ENCODE measurements around the gene KLRC2.
"Not testable (repeated sequence)": the region's sequence is repeated elsewhere in the genome, so short reads cannot be mapped to it uniquely, and the experiment has no call there.

KLRC2 gene

DNA sequence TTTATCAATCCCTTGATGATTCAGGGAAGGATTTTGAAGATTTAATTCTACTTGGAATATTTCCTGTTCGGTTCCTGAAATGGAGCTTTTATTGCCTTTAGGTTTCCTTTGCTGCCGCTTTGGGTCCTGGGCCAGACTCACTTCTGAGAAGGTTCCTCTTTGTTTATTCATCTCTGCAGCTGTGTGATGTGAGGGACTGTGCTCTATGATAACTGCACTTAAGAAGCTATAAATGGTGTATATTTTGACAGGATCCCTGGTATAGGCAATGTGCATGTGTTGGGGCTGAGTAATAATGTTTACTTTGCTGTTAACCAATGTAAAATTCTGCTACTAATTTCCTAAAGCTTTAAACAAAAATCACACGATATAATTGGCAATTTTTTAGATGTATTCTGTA, at the start of gene KLRC2:
TSS of gene KLRC2 (minus strand) at position 195 of the 400 bp plus-strand sequence. CDS start at position 171, 24 bp downstream.
- DNase-seq (ENCODE audit: low read depth in 2 of 2), result not testable (repeated sequence)

DNA sequence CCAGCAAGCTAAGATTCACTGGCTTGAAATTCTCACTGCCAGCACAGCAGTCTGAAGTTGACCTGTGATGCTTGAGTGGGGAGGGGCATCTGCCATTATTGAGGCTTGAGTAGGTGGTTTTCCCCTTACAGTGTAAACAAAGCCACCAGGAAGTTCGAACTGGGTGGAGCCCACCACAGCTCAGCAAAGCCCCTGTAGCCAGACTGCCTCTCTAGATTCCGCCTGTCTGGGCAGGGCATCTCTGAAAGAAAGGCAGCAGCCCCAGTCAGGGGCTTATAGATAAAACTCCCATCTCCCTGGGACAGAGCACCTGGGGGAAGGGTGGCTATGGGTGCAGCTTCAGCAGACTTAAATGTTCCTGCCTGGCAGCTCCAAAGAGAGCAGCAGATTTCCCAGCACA, 46.1 kb upstream of the KLRC2 start:
- not testable (repeated sequence) for DNase-seq (ENCODE audit: low read depth in 2 of 2)

DNA sequence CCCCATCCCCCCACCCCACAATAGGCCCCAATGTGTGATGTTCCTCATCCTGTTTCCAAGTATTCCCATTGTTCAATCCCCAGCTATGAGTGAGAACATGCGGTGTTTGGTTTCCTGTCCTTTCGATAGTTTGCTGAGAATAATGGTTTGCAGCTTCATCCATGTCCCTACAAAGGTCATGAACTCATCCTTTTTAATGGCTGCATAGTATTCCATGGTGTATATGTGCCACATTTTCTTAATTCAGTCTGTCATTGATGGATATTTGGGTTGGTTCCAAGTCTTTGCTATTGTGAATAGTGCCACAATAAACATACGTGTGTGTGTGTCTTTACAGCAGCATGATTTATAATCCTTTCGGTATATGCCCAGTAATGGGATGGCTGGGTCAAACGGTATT, 37.0 kb upstream of the KLRC2 start:
- DNase-seq (ENCODE audit: low read depth in 2 of 2), result not testable (repeated sequence)

DNA sequence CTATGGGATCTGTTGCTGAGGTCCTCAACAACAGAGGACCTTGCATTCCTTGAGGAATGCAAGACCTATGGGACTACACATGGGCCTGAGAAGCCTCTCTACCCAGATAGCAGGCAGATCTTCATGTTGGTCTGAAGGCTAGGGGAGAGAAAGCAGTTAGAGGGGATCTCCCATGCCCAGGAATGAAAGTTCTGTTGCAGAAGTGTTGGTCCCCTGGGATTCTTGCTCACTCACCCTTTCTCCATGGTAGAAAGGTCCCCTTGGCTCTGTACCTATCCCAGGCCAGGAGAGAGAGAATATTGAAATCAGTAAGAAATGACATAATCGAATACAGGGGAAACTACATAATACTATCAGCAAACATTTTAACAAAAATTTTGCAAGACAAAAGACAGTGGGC, 33.9 kb upstream of the KLRC2 start:
- no peak for DNase-seq (ENCODE audit: low read depth in 2 of 2)

DNA sequence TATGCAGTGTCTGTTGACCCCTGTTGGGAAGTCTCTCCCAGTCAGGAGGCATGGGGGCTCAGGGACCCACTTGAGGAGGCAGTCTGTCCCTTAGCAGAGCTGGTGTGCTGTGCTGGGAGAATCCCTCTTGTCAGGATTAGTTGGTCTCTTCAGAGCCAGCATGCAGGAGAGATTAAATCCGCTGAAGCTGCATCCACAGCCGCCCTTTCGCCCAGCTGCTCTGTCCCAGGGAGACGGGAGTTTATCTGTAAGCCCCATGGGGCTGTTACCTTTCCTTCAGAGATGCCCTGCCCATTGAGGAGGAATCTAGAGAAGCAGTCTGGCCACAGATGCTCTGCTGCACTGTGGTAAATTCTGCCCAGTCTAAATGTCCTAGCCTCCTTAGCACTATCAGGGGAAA, 30.5 kb upstream of the KLRC2 start:
- DNase-seq (ENCODE audit: low read depth in 2 of 2), result no peak

DNA sequence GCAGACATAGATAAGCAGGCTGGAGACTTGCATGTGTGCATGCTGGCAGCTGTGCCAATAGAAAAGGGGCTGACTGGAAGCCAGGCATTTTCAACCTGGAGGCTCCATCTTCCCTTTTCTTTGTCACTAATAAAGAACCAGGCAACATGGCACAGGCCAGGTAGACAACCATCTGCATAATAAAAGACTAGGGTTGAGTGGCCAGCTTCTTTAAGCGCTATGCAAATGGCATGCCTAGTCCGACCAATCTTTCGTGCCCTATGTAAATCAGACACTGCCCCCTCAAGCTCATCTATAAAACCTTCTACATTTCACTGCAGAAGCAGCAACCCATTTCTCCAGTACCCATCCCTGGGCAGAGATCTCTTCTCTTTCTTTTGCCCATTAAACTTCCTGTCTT, 21.9 kb upstream of the KLRC2 start:
- no peak for DNase-seq (ENCODE audit: low read depth in 2 of 2)

DNA sequence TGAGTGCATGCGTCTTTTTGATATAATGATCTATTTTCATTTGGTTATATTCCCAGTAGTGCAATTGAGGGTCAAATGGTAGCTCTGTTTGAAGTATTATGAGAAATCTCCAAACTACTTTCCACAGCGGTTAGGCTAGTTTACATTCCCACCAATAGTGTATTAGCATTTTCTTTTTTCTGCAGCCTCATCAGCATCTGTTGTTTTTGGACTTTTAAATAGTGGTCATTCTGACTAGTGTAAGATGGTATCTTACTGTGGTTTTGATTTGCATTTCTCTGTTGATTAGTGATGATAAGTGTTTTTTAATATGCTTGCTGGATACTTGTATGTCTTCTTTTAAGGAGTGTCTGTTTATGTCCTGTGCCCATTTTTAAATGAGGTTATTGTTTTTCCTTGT, 21.0 kb upstream of the KLRC2 start:
- no peak for DNase-seq (ENCODE audit: low read depth in 2 of 2)

DNA sequence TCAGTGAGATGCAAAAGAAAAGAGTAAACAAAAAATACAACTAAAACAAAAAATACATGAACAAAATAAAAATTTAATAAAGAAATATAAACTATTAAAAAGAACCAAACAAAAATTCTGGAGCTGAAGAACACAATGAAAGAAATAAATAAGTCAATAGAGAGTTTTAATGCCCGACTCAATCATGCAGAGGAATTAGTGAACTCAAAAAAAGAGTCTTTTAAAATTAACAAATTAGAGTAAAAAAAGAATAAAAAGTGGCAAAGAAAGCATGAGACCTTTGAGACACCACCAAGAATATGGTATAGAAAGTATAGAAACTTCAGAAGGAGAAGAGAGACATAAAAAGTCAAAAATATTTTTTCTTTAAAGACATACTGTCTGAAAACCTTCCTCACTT, 20.0 kb upstream of the KLRC2 start:
- DNase-seq (ENCODE audit: low read depth in 2 of 2), result no peak

DNA sequence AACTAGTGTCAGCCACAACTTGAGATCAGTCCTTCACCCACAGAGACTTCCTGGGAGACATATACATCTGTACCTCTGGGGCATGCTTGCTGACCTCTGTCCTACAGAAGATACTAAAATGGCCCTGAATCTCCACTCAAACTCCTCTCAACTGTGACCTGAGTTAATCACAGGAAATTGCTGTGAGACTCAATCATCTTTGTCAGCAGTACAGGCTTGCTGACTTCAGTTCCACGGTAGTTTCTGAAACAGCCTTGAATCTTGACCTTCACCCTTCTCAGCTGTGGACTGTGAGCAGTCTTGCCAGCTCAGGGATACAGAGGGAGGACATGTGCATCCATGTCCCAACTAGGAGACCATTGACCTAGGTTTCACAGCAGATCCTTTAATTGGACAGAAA, 18.7 kb upstream of the KLRC2 start:
- DNase-seq (ENCODE audit: low read depth in 2 of 2), result no peak

DNA sequence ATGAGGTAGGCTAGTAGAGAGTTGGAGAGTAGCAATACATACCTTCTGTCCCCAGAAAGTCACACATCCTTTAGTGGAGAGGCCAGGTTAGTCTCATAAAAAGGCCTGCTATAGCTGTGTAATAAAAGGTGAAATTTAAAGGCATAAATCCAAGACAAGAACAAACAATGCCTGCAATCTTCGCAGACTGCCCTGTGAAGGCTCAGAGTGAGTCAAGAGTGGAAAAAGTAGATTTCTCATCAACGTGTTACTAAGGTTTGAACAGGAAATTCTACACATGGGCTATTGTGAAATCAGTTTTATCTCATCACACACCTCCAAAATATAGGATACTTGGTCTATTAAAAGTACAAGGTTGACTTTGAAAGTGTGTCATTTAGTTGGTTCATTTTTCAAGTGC, 17.3 kb upstream of the KLRC2 start, which contains the start of gene KLRC1:
TSS of gene KLRC1 (minus strand) at position 222 of the 400 bp plus-strand sequence. CDS start 2,221 bp downstream, outside the sequence.
- DNase-seq (ENCODE audit: low read depth in 2 of 2), result no peak

DNA sequence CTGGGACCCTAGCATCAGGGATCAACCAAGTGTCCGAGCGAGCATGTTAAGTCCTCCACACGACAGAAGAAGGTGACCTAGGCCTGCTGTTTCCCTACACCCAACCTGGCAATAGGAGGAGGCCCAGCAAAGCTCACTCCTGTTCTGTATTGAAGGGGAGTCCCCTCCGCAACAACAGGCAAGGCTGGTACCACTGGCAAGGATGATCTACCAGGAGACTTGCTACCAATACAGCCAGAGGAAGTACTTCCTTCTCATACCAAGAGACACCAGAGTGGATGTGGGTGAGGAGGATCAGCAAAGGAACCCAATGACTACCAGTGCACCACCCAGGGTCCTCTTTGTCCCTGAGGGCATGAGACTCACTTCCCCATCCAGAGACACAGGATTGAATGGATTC, 12.4 kb upstream of the KLRC2 start:
- DNase-seq (ENCODE audit: low read depth in 2 of 2), result no peak

DNA sequence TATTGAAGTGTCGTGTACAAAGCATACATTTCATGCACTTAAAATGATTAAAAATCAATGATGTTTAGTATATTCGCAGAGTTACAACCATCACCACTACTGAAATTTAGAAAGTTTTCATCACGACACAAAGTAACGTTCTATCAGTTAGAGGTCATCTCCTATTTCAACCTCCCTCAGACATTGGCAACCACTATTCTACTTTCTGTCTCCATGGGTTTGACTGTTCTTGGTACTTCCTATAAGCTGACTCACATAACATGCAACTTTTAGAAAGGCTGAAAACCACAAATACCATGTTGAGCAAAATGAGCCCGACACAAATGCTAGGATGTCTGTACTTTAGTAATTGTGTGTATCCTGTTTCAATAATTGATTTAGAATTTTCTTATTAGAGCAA, 10.2 kb upstream of the KLRC2 start:
- DNase-seq (ENCODE audit: low read depth in 2 of 2), result not testable (repeated sequence)

DNA sequence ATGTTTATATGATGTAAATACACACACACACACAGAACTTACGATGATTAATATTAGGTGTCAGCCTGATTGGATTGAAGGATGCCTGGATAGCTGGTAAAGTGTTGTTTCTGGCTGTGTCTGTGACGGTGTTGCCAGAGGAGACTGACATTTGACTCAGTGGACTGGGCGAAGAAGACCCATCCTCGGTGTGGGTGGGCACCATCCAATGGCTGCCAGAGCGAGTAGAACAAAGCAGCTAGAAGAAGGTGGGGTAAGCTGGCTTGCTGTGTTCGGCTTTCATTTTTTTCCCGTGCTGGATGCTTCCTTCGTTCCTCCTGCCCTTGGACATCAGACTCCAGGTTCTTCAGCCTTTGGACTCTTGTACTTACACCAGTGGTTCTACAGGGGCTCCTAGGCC, 5.3 kb upstream of the KLRC2 start:
- DNase-seq (ENCODE audit: low read depth in 2 of 2), result not testable (repeated sequence)

DNA sequence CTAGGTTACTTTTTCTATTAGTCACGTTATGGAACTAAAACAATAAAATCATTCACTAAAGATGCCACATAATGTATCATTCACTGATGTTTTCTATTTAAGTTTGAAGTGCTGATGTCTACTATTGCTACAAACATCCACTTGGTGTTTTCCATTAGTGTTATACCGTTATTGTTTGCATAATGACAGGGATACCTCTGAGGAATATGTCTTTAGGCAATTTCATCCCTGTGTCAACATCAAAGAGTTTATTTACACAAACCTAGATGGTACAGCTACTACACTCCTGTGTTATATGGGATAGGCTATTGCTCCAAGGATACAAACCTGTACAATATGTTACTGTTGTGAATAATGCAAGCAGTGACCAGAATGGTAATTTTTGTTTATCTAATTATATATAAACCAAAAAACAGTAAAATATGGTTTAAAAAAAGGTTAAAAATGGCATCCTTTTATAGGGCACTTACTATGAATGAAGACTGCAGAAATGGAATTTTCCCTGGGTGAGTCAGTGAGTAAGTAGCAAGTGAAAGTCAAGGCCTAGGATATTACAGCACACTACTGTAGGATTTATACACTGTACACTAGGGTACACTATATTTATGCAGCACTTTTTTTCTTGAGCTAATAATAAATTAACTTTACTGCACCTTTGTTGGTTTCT, 3.9 kb upstream of the KLRC2 start:
- DNase-seq (ENCODE audit: low read depth in 2 of 2), result not testable (repeated sequence)

DNA sequence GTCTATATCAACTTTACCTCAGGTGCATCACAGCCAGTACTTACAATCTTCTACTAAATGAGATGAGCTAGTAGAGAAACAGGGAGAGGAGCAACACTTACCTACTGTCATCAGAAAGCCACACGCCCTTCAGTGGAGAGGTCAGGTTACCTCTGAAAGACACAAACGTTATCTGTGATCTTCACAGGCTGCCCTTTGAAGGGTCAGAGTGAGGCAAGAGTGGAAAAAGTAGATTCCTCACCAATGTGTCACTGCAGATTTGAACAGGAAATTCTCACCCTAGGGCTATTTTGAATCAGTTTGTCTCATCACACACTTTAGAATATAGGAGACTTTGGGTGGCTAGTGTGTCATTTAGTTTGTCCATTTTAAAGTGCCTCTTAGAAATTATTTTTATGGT, 1.8 kb upstream of the KLRC2 start:
- not testable (repeated sequence) for DNase-seq (ENCODE audit: low read depth in 2 of 2)

DNA sequence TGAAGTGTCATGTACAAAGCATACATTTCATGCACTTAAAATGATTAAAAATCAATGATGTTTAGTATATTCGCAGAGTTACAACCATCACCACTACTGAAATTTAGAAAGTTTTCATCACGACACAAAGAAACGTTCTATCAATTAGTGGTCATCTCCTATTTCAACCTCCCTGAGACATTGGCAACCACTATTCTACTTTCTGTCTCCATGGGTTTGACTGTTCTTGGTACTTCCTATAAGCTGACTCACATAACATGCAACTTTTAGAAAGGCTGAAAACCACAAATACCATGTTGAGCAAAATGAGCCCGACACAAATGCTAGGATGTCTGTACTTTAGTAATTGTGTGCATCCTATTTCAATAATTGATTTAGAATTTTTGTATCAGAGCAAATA, 5.2 kb downstream of the KLRC2 start:
- DNase-seq (ENCODE audit: low read depth in 2 of 2), result not testable (repeated sequence)

DNA sequence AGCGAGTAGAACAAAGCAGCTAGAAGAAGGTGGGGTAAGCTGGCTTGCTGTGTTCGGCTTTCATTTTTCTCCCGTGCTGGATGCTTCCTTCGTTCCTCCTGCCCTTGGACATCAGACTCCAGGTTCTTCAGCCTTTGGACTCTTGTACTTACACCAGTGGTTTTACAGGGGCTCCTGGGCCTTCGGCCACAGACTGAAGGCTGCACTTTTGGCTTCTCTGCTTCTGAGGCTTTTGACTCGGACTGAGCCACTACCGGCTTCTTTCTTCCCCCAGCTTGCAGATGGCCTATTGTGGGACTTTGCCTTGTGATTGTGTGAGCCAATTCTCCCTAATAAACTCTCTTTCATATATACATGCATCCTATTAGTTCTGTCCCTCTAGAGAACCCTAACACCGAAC, 9.9 kb downstream of the KLRC2 start:
- DNase-seq (ENCODE audit: low read depth in 2 of 2), result not testable (repeated sequence)

DNA sequence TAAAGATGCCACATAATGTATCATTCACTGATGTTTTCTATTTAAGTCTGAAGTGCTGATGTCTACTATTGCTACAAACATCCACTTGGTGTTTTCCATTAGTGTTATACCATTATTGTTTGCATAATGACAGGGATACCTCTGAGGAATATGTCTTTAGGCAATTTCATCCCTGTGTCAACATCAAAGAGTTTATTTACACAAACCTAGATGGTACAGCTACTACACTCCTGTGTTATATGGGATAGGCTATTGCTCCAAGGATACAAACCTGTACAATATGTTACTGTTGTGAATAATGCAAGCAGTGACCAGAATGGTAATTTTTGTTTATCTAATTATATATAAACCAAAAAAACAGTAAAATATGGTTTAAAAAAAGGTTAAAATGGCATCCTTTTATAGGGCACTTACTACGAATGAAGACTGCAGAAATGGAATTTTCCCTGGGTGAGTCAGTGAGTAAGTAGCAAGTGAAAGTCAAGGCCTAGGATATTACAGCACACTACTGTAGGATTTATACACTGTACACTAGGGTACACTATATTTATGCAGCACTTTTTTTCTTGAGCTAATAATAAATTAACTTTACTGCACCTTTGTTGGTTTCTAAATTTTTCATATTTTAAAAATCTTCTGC, 11.4 kb downstream of the KLRC2 start:
- DNase-seq (ENCODE audit: low read depth in 2 of 2), result not testable (repeated sequence)

DNA sequence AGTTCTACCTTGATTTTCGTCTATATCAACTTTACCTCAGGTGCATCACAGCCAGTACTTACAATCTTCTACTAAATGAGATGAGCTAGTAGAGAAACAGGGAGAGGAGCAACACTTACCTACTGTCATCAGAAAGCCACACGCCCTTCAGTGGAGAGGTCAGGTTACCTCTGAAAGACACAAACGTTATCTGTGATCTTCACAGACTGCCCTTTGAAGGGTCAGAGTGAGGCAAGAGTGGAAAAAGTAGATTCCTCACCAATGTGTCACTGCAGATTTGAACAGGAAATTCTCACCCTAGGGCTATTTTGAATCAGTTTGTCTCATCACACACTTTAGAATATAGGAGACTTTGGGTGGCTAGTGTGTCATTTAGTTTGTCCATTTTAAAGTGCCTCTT, 13.7 kb downstream of the KLRC2 start:
- DNase-seq (ENCODE audit: low read depth in 2 of 2), result not testable (repeated sequence)

DNA sequence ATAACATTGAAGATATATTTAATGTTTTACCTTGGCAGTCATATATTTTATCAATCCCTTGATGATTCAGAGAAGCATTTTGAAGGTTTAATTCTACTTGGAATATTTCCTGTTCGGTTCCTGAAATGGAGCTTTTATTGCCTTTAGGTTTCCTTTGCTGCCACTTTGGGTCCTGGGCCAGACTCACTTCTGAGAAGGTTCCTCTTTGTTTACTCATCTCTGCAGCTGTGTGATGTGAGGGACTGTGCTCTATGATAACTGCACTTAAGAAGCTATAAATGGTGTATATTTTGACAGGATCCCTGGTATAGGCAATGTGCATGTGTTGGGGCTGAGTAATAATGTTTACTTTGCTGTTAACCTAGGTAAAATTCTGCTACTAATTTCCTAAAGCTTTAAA, 15.5 kb downstream of the KLRC2 start, which contains the start of gene KLRC3:
TSS of gene KLRC3 (minus strand) at position 262 of the 400 bp plus-strand sequence. CDS start at position 217, 45 bp downstream.
- not testable (repeated sequence) for DNase-seq (ENCODE audit: low read depth in 2 of 2)

DNA sequence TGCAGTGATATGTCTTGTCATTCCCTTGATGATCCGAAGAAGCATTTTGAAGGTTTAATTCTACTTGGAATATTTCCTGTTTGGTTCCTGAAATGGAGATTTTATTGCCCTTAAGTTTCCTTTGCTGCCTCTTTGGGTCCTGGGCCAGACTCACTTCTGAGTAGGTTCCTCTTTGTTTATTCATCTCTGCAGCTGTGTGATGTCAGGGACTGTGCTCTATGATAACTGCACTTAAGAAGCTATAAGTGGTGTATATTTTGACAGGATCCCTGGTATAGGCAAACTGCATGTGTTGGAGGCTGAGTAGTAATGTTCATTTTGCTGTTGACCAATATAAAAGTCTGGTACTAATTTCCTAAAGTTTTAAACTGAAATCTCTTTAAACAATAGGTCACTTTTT, 26.4 kb downstream of the KLRC2 start, which contains the start of gene KLRC4:
TSS of gene KLRC4 (minus strand) at position 366 of the 400 bp plus-strand sequence. CDS start at position 184, 182 bp downstream.
- DNase-seq (ENCODE audit: low read depth in 2 of 2), result no peak

DNA sequence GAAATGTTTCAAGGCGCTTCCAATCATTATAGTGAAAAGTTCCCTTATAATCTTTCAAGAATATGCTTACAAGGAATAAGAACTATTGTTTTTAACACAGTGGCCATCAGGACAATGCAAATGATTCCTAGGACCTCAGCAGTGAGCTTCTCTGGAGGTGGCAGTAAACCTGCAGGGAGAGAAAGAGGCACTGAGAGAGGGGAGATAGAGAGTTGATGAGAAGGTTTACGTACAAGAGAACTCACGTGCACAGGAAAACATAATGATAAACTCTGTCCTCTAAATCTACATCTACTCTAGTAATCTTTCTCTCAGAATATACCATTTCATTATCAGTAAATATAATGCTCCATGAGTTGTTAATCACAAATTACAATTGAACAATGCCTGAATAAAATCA, 27.0 kb downstream of the KLRC2 start:
- DNase-seq (ENCODE audit: low read depth in 2 of 2), result no peak

DNA sequence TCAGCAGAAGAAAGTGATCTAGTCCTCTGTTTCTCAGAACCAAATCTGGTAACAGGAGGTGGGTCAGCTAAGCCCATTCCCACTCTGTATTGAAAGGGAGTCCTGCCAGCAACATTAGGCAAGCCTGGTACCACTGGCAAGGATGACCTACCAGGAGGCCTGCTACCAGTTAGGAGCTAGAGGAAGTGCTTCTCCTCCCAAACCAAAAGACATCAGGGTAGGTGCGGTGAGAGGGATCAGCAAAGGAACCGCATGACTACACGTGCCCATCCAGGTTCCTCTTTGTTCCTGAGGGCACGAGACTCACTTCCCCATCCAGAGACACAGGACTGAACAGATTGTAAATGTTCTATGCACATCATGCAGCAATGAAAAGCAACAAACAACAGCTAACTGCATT, 29.1 kb downstream of the KLRC2 start:
- no peak for DNase-seq (ENCODE audit: low read depth in 2 of 2)

Measured in stimulated activated CD8-positive, alpha-beta memory T cell treated with anti-CD3 and anti-CD28 coated beads, Interleukin-2, amount 100 ng/mL, for 48 hours (primary cell).